GM12874 (cell line): ENCODE results near the gene BACE2.

Source experiments
- CTCF ChIP-seq: IDR thresholded peaks from 2 replicates; pipeline ENCODE4 v1.5.1; 2011; ENCODE audit warnings: low read depth, mild to moderate bottlenecking, control low read depth, low read length, moderate library complexity; ENCODE audit not compliant: insufficient read depth

BACE2 gene

DNA sequence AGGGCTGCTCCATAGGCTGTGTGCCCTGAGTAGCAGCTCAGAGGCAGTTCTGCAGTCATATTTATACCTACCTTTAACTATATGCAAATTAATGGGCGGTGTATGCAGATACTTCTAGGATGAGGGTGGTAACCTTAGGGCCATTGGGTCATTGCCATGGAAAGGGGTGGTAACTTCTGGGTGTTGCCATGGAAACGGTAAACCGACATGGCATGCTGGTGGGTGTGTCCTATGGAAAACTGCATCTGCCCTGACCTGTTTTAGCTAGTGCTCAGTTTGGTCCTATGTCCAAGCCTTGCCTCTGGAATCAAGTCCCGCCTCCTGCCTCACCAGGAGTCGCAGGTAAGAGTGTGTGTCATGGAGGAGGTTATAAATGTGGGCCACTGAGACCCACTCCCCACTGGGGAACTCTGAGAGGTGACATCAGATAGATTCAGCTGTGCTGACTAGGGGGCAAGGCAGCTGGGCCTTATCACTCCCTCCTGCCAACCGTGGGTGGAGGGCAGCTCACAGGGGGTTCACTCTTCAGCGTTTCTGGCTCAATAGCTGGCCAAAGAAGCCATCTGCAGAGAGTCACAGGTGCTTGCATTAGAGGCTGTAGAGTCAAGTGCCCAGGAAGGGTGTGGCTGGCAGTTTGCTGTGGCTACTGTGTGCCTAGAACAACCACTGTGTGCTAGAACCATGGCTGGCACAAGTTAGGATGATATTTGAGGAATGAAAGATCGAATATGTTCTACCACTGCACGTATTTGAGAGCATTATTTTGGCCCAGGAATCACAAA lies 19.0 kb downstream of the BACE2 start:
- TF ChIP-seq CTCF = no peak

DNA sequence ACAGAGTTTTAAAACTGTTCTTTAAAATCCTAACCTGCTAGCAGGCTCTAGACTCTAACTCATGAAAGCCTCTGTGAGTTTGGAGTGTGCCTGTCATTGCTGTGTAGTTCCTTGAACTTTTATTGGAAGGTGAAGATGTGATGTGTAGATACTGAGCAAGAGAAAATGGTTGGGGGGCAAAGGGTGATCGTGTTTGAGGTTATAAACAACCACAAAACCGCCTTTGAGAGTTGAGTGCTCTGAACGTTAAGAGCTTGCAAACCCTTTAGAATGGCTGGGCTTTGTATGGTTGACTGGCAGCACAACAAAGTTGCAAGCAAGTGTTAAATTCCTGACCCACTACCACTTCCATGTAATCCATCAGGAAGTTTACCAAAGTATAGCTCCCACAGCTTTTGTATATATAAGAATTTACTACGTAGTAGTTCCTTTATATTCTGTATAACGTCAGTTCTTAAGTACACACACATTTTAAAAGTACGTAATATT lies 19.6 kb downstream of the BACE2 start:
- no peak for TF ChIP-seq CTCF

- no peak for TF ChIP-seq CTCF
Measured at GRCh38 chr21:41188486-41189149, 20.7 kb downstream of the BACE2 start.

DNA sequence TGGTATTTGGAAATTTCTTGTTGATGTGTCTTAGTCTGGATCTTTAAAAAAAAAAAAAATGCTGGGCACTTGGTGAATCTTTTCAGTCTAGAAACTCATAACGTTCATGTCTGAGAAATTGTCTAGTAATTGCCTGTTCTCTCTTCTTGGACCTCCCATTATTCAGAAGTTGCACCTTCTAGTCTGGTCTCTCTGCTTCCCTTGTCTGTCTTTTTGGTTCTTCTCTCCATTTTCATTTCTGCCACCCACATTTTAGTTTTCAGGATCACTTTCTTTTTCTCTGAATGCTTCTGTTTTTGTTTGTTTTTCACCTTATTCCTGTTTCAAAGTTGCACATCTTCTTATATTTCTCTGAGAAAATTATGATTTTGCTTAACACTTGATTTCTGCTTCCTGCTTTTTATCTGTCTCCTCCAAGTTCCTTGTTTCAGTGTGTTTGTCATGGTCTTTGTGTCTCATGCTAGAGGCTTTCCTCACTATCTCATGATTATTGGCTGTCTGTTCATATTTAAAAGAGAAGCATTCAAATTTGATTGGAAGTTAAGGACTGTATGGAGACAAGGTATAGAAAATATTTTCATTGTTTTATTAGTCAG lies 21.3 kb downstream of the BACE2 start:
- TF ChIP-seq CTCF = no peak

- TF ChIP-seq CTCF = no peak
Measured at GRCh38 chr21:41195311-41195710, 27.4 kb downstream of the BACE2 start.

DNA sequence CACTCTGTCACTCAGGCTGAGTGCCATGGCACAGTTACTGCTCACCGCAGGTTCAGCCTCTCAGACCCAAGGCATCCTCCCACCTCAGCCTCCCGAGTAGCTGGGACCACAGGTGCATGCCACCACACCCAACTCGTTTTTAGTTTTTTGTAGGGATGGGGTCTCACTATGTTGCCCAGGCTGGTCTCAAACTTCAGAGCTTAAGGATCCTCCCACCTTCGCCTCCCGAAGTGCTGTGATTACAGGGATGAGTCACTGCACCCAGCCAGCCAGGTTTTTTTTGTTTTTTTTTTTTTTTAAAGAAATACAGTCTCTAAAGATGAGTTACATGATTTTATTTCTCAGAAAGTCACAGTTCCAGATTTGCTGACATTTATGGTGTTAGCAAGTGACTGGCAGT lies 29.0 kb downstream of the BACE2 start:
- TF ChIP-seq CTCF = no peak

DNA sequence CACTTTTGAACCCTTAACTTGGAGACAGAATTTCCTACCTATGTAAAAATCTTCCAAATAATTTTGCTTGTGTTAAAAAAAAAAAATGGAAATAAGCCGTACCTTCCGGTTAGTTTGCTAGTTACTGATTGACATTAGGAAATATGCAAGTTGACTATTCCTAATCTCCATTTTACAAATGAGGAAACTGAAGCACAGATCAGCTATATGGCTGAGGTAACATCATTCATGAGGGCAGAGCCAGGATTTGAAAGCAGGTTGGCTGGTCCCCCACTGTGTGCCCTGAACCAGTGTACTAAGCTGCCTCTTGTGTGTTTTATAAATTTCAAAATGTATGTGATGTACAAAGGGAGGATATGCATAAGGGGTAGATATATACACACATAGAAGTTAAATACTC lies 29.6 kb downstream of the BACE2 start:
- TF ChIP-seq CTCF = no peak
